Adrenal gland (tissue), 12 donors: ENCODE results near the gene TSPO. TPM values are rescaled to one million over a fixed set of nuclear protein-coding genes. Genes with fewer than 3 reads are reported as not detected.

ENCODE experiments used
- DNase-seq, 7 donors: peaks; one replicate each; pipeline ENCODE4 v3.0.0-alpha.2; 2019 to 2020
- H3K27ac ChIP-seq, 5 donors: fragments of 200-600 bp; sonication (generic) in 4 of 5; 1 replicate in 3 of 5; 2 replicates in 2 of 5; pipeline versions ENCODE4 v1.5.1 to v1.8.0; 2016 to 2020; ENCODE audit warnings: mild to moderate bottlenecking in 1 of 5
- H3K27me3 ChIP-seq: fragments of 200-600 bp; 2 replicates; pipeline ENCODE4 v1.8.0; 2021
- H3K36me3 ChIP-seq, 2 donors: fragments of 200-600 bp; replicated peaks in 1 of 2; 1 replicate in 1 of 2; 2 replicates in 1 of 2; pipeline versions ENCODE4 v1.5.1 to v1.8.0; 2018 to 2022
- H3K4me1 ChIP-seq, 2 donors: fragments of 200-600 bp; replicated peaks in 1 of 2; 1 replicate in 1 of 2; 2 replicates in 1 of 2; pipeline versions ENCODE4 v1.5.1 to v1.8.0; 2018 to 2021
- H3K4me3 ChIP-seq, 4 donors: fragments of 200-600 bp; sonication (generic) in 3 of 4; one replicate each; pipeline ENCODE4 v1.5.1; 2016 to 2018
- H3K9me3 ChIP-seq, 3 donors: fragments of 200-600 bp; sonication (generic) in 1 of 3; replicated peaks in 1 of 3; 1 replicate in 2 of 3; 2 replicates in 1 of 3; pipeline versions ENCODE4 v1.5.1 to v1.8.0; 2016 to 2021
- POLR2A ChIP-seq, 2 donors: fragments of 450-650 bp; IDR thresholded peaks; one replicate each; pipeline ENCODE4 v1.6.1; 2017; ENCODE audit warnings: antibody characterized with exemption in 2 of 2, mild to moderate bottlenecking in 2 of 2, moderate library complexity in 1 of 2
- WGBS, 4 donors: extraction: QIAGEN DNeasy Blood & Tissue Kit in 2 of 4; methylation state at CpG; one replicate each; pipeline versions ENCODE4 v1.1.5 to v1.1.7; 2013 to 2017; 5-methylcytosine and 5-hydroxymethylcytosine counted together
- intact Hi-C, 2 donors: fragments of 100-400 bp; cut with DNase I; formaldehyde crosslinking; loops; one replicate each; pipeline versions ENCODE4 v1.14.1 to v1.15.0; 2022 to 2023
- polyA plus RNA-seq, 3 donors: library from polyadenylated mRNA; stranded (reverse); fragments of 200-250 nt in 2 of 3; fragments of 350-450 nt in 1 of 3; fragmentation: Illumina TruSeq in 1 of 3; extraction: RNeasy Lipid Tissue Mini Kit (QIAGEN cat#74804) in 1 of 3; gene quantifications; one replicate each; pipeline ENCODE4 v1.2.3, GENCODE V29; 2013 to 2014
- total RNA-seq, 9 donors: library from RNA; depleted of rRNA in 4 of 9; stranded (reverse); fragments of >200 nt in 4 of 9; fragments of 120-200 nt in 1 of 9; fragmentation: NEBNext Ultra II Directional in 1 of 9; extraction: Animal tissue kit (Norgen Biotek cat#: 25700) in 1 of 9; gene quantifications; one replicate each; pipeline versions ENCODE4 v1.1.0 to v1.2.4, GENCODE V29; 2013 to 2023
- TF ChIP-seq, protein P1 (sequence below), 6 experiments: fragments of 450-650 bp in 4 of 6; fragments of 200-600 bp in 2 of 6; sonication (generic) in 1 of 6; IDR thresholded peaks; 1 replicate in 5 of 6; 2 replicates in 1 of 6; pipeline versions ENCODE4 v1.5.1 to v1.8.0; 2016 to 2021; ENCODE audit warnings: antibody characterized with exemption in 6 of 6, mild to moderate bottlenecking in 2 of 6, moderate library complexity in 1 of 6
- donor health status: healthy with polysubstance abuse.
- donor health status: Bipolar disorder and iron deficiency.
- donor health status: DM: yes; HTN: yes; CAD: no.
- donor health status: DM: no; HTN: no; CAD: no.
- donor health status: DM: no; HTN: no; CAD: no.
- donor health status: DM: yes; HTN: yes; CAD: no.

TSPO gene
- total and polyA plus RNA-seq, 12 donors, result 7.8 to 881 (median 229) TPM

DNA sequence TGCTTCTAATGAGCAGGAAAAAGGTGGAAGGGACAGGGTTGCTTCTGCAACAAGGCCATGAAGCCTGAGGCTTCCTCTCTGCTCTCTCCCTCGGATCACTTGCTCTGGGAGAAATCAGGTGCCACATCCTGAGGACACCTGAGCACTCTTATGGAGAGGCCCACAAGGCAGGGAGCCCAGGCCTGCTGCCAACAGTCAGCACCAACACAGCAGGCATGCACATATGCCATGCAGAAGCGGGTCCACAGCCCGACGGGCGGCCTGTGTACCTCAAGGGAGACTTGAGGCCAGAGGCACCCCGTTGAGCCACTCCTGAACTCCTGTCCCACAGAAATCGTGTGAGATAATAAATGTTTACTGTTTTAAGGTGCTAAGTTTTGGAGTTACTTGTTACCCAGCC, 26.1 kb downstream of the TSPO start:
- no peak overlapping the region for H3K4me3 ChIP-seq
- no peaks in the 10 kb centered on the region for H3K27me3 ChIP-seq
- H3K9me3 ChIP-seq, result no peaks in the 10 kb centered on the region
- intact Hi-C loops, result no loop called here
- no peak overlapping the region for H3K27ac ChIP-seq
- peaks cover 0 to 47% of the 10 kb centered on the region in 2 donors for H3K36me3 ChIP-seq
- no peak for TF ChIP-seq POLR2A (IDR thresholded peaks at IDR 0.05)
- TF ChIP-seq, protein P1, sequence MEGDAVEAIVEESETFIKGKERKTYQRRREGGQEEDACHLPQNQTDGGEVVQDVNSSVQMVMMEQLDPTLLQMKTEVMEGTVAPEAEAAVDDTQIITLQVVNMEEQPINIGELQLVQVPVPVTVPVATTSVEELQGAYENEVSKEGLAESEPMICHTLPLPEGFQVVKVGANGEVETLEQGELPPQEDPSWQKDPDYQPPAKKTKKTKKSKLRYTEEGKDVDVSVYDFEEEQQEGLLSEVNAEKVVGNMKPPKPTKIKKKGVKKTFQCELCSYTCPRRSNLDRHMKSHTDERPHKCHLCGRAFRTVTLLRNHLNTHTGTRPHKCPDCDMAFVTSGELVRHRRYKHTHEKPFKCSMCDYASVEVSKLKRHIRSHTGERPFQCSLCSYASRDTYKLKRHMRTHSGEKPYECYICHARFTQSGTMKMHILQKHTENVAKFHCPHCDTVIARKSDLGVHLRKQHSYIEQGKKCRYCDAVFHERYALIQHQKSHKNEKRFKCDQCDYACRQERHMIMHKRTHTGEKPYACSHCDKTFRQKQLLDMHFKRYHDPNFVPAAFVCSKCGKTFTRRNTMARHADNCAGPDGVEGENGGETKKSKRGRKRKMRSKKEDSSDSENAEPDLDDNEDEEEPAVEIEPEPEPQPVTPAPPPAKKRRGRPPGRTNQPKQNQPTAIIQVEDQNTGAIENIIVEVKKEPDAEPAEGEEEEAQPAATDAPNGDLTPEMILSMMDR (IDR thresholded peaks at IDR 0.05), result no peak
- no peaks in the 10 kb centered on the region for H3K4me1 ChIP-seq
- 87 to 95% (median 93%) methylated on average over 7 of the region's 7 CpGs for WGBS, 4 donors
- DNase-seq, result no peak

DNA sequence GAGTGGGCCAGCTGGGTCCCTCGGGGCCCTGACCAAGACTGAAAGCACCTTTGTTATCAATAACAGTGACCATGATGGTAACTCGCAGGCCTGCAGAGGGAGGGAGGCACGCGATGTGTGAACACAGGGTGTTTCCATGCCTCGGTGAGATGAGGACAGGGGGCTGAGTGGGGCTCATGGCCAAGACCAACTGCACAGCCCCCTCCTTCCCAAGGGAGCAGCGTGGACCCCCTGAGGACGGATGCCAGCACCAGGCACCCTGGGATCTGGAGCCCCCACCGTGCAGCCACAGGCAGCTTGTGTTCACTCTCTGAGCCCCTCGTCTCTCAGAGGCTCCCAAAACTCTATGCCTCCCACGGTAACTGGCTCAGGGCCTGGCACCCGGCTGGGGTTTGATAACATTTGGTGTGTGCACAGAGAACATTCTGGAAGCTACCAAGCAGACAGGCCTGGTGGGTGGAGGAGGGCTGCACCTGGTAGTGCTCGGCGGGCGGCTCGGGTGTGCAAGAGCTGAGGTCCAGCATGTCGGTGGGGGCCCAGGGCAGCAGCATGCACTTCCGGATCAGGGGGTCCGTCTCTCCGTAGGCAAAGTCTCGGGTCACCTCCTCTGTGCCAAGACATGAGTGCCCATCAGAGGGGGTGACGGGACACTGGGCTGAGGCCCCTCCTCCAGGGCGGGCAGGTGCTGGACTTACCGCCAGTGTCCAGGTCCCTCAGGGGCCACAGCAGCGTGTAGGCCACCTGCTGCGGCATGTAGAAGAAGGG, 28.0 kb downstream of the TSPO start:
- H3K4me1 ChIP-seq, result peaks cover 8 to 10% of the 10 kb centered on the region in 2 donors
- H3K36me3 ChIP-seq, result peaks cover 0 to 30% of the 10 kb centered on the region in 2 donors
- TF ChIP-seq, protein P1 (IDR thresholded peaks at IDR 0.05), result no peak
- TF ChIP-seq POLR2A (IDR thresholded peaks at IDR 0.05), result no peak
- WGBS, 4 donors, result 90 to 94% (median 93%) methylated on average over 12 to 25 of the region's 25 CpGs
- no peak for DNase-seq
- H3K27me3 ChIP-seq, result no peaks in the 10 kb centered on the region
- H3K9me3 ChIP-seq, result no peaks in the 10 kb centered on the region
- no peak overlapping the region for H3K4me3 ChIP-seq
- no peak overlapping the region for H3K27ac ChIP-seq
- intact Hi-C loops, result no loop called here

DNA sequence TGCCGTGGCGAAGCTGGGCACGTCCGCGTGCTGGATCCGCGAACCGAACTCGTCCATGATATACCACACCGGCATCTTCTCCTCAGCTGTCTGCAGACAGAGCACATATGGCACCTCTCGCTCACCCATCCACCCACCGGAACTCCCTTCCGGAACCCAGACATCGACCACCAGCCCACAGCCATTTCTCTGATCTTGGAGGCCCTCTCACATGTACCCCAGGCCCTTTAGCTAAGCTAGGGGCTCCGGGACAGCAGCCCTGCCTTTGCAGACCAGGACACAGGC, 28.5 kb downstream of the TSPO start:
- Histone ChIP-seq H3K27me3 (no peaks in the 10 kb centered on the region), H3K4me3 (no peak overlapping the region), H3K9me3 (no peaks in the 10 kb centered on the region), H3K27ac (no peak overlapping the region), H3K4me1 (peaks cover 8 to 15% of the 10 kb centered on the region in 2 donors), H3K36me3 (peaks cover 0 to 24% of the 10 kb centered on the region in 2 donors)
- no peak for TF ChIP-seq POLR2A (IDR thresholded peaks at IDR 0.05)
- TF ChIP-seq, protein P1 (IDR thresholded peaks at IDR 0.05), result no peak
- DNase-seq, result no peak
- 96 to 98% (median 97%) methylated on average over 14 to 15 of the region's 15 CpGs for WGBS, 4 donors
- intact Hi-C loops, result no loop called here

DNA sequence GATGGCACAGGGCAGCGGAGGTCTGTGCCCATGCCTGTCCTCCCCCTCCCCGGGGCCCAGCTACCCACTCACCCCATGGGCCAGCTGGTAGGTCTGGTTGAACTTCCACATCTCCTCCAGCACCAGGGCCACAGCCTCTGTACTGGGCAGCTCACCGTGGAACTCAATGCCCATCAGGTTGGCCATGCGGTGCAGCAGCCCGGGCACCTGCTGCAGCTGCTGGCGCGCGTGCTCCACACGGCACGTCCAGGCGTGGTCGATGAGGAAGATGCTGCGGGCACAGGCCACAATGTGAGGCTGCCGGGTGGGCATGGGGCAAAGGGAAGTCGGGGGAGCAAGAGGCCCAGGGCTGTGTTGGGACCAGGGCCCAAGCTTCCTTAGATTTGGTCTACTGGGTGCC, 29.3 kb downstream of the TSPO start:
- no peak overlapping the region for H3K4me3 ChIP-seq
- no peak for DNase-seq
- H3K9me3 ChIP-seq, result no peaks in the 10 kb centered on the region
- H3K27me3 ChIP-seq, result no peaks in the 10 kb centered on the region
- peaks cover 0 to 17% of the 10 kb centered on the region in 2 donors for H3K36me3 ChIP-seq
- H3K4me1 ChIP-seq, result peaks cover 12 to 21% of the 10 kb centered on the region in 2 donors
- intact Hi-C loops, result no loop called here
- 92 to 100% (median 95%) methylated on average over 7 to 15 of the region's 15 CpGs for WGBS, 4 donors
- H3K27ac ChIP-seq, result no peak overlapping the region
- TF ChIP-seq POLR2A (IDR thresholded peaks at IDR 0.05), result no peak
- TF ChIP-seq, protein P1 (IDR thresholded peaks at IDR 0.05), result no peak
